M059J (cell line): ENCODE results near the gene PARD3. TPM values are rescaled to one million over a fixed set of nuclear protein-coding genes. Genes with fewer than 3 reads are reported as not detected.
A peak's percentile ranks its signal among the peaks of the same experiment; 100 is the strongest.
"Not testable (repeated sequence)": the region's sequence is repeated elsewhere in the genome, so short reads cannot be mapped to it uniquely, and the experiment has no call there.

ENCODE experiments used
- DNase-seq: peaks from one replicate; pipeline ENCODE4 v3.0.0-alpha.2; 2012; ENCODE audit warnings: low read depth
- total RNA-seq: library from RNA; depleted of rRNA; stranded (reverse); fragments of >200 nt; shearing (Covaris generic); gene quantifications from 2 replicates; pipeline ENCODE4 v1.2.3, GENCODE V29; 2014

The PARD3 gene
- total RNA-seq, 1 experiment from 2014 or later = 17.0 TPM

DNA sequence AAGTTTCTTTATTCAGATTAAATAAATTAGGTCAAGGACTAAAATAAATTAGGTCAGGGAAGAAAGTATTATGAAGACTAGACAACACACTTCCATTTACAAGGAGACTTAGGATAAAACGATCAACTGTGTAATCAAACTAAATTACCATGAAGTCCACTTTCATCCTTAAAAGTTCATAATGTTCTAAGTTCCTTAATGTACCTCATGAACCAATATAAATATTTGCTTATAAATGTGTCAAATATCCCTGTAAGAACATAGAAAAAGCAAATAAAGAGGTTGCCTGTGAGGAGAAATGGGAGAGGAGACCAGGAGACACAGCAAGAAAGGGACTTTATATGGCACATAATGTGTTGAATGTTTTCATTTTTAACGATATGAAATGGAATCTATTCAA, 345.6 kb downstream of the PARD3 start:
- no peak for DNase-seq

DNA sequence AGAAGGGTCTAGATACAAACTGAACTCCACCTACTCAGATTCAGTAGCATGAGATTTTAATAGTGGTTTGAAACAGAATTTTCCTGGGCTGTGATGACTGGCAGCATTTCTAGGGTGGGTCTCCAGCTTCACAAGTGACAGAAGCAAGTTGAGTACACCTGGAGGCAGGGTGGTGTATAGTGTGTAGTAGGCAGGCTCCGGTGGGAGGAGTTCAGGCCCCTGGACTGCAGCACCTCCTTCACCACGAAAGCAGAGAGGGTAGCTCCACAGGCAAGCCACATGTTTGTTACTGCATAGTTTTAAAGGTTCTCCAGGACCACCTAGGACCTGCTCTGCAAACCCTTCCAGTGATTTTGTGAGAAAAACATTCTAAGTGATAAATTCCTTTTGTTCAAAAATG, 347.2 kb downstream of the PARD3 start:
- DNase-seq = no peak

DNA sequence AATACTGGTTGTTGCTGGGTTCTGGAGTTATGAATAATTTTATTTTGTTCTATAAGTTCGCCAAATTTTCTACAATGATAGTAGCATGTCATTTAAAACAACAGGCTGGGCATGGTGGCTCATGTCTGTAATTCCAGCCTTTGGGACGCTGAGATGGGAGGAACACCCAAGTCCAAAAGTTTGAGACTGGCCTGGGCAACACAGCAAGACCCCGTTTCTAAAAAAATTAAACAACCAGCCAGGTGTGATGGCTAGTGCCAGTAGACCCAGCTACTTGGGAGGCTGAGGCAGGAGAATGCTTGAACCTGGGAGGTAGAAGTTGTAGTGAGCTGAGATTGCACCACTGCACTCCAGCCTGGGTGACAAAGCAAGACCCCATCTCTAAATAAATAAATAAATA, 347.7 kb downstream of the PARD3 start:
- DNase-seq = no peak

DNA sequence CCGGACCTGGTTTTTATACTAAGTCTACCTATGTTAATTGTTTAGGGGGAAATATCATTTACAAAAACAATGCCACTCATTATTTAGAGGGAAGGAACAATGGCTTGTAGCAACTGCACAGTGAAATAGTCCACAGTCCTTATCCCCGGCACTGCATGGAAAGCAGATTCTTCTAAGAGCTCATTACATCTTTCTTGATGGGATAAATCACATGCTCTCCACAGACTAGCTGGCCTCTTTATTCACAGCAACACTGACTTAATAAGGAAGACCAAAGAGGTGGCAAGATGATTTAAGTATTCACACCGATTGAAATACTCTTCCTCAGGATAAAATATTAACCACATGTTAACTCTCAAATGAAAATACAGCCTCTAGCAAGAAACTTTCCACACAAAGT, 349.4 kb downstream of the PARD3 start:
- DNase-seq = no peak

DNA sequence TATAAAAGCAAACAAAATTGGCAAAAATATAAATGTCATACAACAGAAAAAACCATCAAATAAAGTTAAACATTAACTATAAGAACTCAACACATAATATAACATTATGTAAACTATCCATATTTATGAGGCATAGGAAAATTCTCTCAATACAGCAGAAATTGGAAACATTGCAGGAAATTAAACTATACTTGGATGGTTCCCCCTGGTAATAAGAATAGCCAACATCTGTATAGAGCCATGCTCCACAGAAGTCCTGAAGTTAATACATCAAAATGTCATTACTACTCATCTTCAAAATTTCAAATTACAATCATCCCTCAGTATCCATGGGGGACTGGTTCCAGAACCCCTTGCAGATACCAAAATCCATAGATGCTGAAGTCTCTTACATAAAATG, 350.5 kb downstream of the PARD3 start:
- DNase-seq = no peak

DNA sequence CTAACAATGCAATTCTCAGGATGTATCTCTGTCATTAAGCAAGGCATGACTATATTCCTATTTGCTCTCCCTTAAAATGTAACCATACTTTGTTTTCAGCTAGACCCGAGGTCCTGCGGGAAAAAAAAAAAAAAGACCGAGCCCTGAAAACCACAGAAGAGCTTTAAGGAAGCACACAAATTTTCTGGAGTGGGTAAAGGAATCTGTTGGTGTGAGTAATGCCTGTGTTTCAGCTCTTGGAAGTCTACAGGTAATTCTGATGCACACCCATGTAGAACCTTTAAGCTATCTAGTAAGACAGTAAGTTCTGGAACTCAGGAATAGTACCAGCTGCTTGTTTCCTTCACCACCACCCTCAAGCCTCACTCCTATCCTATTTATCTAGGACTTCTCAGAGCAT, 351.1 kb downstream of the PARD3 start:
- no peak for DNase-seq

DNA sequence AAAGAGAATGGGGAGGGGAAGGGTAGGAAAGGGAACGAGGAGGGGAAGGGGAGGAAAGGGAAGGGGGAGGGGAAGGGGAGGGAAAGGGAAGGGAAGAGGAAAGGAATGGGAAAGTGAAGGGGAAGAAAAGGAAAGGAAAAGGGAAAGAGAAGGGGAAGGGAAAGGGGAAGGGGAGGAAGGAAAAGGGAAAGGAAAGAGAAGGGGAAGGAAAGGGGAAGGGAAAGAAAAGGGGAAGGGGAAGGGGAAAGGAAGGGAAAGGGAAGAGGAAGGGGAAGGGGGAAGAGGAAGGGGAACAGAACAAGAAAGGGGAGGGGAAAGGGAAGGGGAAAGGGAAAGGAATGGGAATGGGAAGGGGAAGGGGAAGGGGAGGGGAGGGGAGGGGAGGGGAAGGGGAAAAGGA, 352.1 kb downstream of the PARD3 start:
- no peak for DNase-seq

DNA sequence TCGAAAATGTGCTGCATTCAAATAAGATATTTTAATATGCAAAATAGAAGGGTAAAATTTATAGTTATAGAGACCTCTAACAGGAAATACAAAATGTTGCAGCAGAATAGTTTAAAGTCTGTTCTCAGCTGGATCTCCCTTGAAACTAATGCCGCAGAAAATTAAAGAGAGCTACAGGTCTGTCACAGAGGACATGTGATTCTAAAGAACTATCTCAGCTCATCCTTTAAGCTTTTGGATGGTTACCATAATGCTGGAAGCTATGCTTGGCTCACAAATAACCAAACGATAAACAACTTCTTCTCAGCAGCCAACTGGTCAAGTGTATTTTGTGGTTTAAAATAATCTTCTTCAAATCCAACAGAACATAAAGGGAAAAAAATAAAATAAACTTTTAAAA, 353.0 kb downstream of the PARD3 start:
- DNase-seq = no peak

DNA sequence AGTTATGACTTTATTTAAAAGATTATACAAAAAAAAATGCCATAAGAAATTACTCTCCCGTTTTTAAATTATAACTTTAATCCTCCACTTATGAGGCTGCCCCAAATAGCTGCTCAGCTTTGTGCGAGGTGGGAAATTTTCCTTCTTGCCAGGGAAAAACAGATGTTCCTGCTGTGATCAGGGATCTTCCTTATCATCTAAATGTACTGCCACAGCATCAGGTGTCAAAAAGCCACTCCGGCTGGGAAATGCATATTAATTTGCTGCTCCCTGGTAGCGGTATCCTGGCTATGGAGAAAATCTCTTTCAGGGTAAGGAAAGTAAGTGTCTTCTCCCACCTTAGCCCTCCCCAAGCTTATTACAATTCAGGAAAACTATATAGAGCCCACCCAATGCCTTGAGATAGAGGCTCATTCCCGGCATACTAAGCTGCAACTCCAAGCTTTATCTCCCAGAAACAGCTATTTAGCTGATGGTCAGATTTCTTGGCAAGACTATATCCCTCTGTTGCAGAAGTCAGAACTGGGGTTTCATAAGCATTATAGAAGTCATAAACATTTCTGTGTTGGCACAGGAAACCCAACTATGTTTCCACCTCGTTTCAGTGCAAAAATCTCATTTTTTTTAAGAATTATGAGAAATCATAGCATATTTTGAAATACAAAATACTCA, 360.4 kb downstream of the PARD3 start:
- no peak for DNase-seq

DNA sequence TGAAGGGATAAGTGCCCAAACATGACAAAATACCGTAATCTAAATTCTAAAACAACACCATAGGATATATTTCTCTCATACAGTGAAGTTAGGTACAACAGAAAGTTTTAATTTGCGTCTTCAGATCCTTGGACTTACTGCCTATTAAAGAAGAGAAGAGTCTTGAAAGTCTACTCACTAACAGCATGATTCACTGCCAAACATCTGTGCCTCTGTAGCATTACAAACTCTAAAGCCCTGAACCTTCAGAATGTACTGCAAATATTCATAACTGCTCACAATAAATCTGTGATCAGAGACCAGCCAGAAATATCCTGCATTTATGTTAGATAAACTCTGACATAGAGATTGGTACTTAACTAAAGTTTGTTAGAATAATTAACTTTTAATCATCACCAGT, 365.3 kb downstream of the PARD3 start:
- DNase-seq = no peak

DNA sequence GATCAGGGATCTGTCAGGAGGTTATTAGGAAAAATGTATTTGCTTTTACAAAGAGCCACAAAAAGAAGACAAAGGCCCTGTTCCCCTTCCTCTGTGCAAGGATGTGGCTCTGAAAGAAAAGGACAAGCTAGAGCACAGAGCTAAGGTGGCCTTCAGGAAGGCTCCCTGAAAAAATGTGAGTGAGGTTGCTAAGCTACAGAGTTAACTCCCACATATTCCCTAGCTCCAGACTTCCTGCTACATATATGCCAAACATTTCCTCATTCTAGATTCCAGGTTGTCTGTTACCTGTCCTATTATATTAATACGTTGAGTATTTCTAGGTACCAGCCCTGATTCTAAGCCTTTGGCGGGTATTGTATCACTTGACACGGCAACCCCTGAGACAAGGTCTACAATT, 369.0 kb downstream of the PARD3 start:
- DNase-seq = no peak

DNA sequence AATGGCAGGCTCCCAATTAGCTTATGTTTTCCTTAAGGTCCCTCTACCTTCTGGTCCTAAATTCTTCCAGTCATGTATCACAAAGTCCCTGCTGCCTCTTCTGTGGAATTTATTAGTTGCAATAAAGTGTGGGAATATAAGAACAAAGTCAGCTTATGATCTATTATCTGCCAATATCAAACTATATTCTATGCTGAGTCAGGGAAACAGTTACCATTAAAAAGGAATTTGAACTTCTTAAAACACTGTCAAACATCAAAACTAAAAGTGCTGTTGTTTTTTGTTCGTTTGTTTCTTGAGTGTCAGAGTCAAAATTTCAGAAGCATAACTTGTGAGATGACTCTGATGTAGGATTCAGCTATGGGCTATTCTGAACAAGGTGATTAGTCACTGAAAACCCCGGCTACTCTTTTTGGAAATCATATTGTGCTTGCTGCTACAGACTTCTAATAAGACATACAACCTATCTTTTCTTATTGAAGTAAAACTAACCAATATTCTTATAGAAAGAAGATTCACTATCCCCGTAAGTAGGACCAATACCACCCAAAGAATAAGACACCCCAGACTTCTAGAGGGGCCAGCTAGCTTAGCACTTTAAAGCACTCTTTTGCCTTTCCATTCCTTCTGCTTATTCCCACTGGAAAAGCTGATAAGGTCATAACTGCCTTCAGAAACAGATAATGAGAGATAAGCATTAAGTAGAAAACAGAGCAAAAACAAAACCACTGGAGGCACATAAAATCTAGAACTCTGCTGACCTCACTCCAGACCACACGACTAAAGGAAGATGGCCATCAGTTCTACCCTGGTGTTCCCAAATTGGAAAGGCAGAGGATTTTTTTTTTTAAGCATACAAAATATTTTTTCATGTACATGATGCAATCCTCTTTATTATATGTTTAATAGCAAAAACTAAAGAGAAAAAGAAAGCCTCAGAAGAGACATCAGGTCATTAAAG, 370.6 kb downstream of the PARD3 start:
- DNase-seq = no peak

DNA sequence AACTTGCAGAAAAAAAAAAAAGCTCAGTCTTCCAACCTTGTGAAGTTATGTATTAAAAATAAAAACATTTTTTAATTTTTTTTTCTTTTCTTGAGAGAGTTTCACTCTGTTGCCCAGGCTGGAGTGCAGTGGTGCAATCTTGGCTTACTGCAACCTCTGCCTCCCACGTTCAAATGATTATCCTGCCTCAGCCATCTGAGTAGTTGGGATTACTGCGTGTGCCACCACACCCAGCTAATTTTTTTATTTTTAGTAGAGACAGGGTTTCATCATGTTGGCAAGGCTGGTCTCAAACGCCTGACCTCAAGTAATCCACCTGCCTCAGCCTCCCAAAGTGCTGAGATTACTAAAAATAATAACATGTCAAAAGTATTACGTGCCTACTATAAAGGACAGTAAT, 375.7 kb downstream of the PARD3 start:
- not testable (repeated sequence) for DNase-seq

DNA sequence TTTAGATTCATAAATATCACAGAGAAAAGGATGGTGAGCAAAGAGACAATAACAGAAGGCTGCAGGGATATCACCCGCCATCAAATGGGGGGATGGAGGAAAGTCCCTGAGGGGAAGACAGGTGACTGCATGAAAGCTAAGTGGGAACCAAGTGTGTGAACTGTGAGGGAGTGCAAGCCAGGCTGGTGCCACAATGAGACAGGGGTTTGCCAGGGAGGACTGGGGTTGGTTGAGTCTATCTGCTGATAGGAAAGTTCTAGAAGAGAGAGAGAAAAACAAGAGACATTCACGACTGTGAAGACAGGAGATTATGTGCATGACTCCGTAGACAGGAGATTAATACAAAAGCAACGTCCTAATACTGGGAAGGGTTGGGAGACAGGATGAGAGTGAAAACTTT, 376.4 kb downstream of the PARD3 start:
- DNase-seq = no peak

DNA sequence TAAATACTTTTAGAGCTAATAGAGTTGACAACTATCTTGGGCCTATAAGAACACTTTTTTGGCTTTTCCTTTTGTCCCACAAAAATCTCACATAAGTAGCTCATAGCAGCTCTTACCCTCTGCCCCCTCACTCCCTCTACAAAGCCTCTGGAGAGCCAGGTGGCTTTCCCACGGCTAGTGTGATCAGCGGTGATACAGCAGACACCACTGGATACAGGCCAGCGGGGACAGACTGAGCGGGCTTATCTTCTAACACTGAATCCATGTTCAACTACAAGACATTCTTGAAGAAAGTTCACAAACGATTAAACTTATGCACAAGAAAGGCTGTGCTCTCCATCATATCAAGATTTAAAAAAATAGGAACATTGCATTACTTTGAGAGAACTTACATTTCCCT, 377.2 kb downstream of the PARD3 start:
- no peak for DNase-seq

DNA sequence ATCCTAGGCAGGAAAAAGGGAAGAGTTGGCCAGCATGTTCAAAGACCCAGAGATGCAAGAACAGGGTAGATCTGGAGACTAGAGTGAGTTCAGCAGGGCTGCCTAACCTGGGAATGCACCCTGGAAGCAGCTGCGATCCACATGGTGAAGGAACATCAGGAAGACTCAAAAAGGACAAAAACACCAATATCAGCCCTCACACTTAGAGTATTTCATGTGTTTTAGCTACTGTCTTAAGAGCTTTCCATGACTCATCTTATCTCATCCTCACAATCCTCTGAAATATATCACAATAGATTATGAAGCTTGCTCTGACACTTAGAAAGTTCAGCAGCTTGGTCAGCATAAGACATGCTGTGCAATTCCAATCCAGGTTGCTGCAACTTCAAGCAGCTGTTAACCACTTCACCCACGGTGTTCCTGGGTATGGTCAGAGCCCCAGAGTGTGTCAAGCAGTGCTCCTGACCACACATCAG, 380.9 kb downstream of the PARD3 start:
- DNase-seq = peak; percentile 9

DNA sequence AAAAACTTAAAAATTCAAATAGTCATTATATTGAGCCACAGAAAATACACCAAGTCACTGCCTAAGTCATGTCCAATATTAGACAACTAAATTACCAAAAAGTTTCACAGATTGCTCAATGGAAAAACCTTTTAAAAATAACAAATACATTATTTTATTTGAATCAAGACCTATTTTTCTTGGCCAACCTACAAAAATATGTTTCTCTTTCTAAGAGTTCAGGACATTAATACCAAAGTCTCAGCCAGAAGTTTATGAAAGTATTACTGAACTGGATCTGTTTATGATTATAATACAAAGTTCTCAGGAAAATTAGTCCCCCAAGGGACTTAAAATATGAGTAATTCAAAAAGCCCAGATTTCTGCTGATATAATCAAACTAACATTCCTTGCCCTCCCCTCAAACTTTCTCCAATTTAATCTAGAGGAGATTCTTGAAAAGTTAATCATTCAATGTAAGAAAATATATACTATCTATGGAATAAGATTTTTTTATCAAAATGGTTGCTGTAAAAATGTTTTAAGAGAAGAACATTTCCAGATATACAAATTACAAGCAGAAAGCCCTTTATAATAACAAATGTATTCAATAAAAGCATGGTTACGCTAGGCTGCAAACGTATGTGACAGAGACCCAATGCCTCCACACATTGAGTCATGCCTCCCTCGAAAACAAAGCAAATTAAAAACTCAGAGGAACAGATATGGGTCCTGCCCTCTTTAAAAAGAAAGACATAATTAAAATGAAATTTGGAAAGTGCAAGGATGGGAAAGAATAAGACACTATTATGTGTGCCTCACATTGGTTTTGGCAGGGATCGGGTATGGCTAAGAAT, 381.6 kb downstream of the PARD3 start:
- DNase-seq = no peak

DNA sequence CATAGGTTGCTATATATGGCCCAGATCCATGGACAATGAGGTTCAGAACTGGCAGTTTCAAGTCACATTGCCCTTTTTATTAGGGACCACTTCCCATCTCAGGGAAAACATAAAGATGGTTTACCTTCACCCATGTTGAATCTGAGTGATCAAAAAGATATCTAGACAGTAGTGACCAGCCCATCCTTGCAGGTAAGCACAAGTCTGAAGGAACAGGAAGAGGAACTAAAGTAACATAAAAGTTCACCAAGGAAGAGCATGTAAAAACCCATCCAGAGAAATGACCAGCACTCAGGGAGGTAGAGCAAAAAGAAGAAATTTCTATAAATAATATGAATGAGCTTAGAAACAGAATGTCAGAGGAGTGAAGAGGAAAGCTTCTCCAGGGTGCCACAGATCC, 382.5 kb downstream of the PARD3 start:
- no peak for DNase-seq

DNA sequence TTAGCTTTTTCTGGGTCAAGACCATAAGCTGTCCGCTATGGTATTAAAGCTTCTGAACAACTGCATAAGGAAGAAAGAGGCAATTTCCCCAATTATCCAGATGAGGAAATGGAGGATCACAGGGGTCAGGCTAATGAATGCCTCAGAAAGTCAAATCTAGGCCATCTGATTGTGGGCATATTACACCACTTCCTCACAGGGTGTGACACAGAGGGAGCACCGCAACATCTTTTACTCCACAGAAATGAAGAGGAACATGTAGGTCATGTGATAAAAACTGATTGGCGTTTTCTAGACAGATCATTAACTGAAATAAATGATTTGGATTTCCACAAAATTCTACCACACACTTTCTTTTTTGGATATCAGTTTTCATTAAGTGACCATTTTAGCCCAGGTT, 384.4 kb downstream of the PARD3 start:
- DNase-seq = no peak

DNA sequence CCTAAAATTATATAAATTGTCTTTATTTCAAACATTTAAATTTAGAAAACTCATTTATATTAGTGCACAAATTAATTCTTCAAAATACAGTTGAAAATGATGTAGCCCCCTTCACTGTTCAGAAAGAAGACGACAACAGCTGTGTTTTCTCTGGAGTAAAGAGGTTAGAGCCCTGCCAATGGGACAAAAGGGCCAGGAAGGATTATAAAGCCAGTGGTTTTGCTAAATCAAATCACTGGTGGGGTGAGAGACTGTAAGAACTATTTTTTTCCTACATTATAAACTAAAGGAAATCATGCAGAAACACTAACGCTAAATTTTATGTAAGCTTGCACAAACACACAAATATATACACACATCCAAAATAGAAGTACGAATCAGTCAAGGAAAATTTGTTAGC, 386.6 kb downstream of the PARD3 start:
- no peak for DNase-seq

DNA sequence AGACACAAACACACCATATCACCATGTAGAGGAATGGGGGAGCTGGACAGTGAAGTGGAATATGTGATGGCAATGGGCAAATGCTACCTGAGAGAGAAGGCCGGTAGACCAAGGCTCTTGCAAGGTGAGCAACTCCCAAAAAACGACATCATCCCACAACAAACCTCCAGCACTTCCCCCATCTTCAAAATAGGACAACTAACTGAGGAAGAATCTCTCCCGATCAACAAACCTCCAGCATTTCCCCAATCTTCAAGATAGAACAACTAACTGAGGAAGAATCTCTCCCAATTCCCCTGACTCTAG, 387.2 kb downstream of the PARD3 start:
- no peak for DNase-seq

DNA sequence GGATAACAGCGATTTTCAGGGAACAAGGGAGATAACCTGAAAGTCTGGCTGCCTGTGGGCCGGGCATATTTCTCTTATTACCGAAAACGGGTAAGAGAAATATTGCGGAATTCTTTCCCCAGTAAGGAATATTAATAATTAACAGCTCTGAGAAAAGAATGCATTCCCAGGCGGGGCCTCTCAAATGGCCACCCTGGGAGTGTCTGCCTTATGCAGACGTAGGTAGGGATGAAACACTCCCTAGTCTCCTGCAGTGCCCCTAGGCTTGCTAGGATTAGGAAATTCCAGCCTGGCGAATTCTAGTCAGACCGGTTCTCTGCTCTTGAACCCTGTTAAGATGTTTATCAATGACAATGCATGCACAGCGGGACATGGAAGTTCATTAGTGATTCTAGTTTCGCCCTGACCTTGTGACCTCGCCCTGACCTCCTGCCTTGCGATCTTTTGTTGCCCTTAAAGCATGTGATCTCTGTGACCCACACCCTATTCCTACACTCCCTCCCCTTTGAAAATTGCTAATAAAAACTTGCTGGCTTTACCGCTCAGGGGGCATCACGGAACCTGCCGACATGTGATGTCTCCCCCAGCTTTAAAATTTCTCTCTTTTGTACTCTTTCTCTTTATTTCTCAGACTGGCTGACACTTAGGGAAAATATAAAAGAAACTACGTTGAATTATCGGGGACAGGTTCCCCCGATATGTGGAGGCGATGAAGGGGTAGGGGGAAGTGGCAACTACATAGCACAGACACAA, 387.8 kb downstream of the PARD3 start:
- not testable (repeated sequence) for DNase-seq
